Panc1 (cell line): ENCODE data around the gene MAP2K3. TPM values are rescaled to one million over a fixed set of nuclear protein-coding genes. Genes with fewer than 3 reads are reported as not detected.

ENCODE experiments used
- ATAC-seq: fragments of 200-7000 bp; cut with Tn5 transposase; 2 replicates; pipeline ENCODE4 v1.9.1; 2020; ENCODE audit warnings: mild to moderate bottlenecking, moderate library complexity
- BruUV-seq: library from RNA; stranded (reverse); fragments of 400-500 nt; replicated peaks from 2 replicates; lab custom pipeline; 2021; lab: Mats Ljungman, UMichigan
- CTCF ChIA-PET: fragments of 300-600 bp; sonication (Branson Sonifier 250); formaldehyde crosslinking; loops from one replicate; lab custom pipeline; 2022; ENCODE audit warnings: antibody characterized with exemption; lab: Charles Lee
- POLR2A ChIA-PET: fragments of 300-600 bp; sonication (Branson Sonifier 250); formaldehyde crosslinking; loops from one replicate; lab custom pipeline; 2022; ENCODE audit warnings: antibody characterized with exemption; lab: Charles Lee
- DNase-seq: peaks from one replicate; pipeline ENCODE4 v3.0.0-alpha.2; 2010; ENCODE audit warnings: low read depth, low spot score
- H3K27ac ChIP-seq: 2 replicates; pipeline ENCODE4 v1.5.1; 2011; ENCODE audit warnings: mild to moderate bottlenecking, low read length, inconsistent platforms
- H3K27me3 ChIP-seq: fragments of 200-500 bp; sonication (Bioruptor generic); 2 replicates; pipeline ENCODE4 v1.6.0; 2014; ENCODE audit warnings: low read length, inconsistent platforms; ENCODE audit not compliant: control insufficient read depth, insufficient read depth
- H3K36me3 ChIP-seq: fragments of 200-500 bp; sonication (Bioruptor generic); 2 replicates; pipeline ENCODE4 v1.5.1; 2014; ENCODE audit warnings: inconsistent platforms, mild to moderate bottlenecking, low read length, moderate library complexity; ENCODE audit not compliant: control insufficient read depth, insufficient read depth
- H3K4me1 ChIP-seq: 2 replicates; pipeline ENCODE4 v1.5.1; 2011; ENCODE audit warnings: inconsistent platforms, mild to moderate bottlenecking, low read length, moderate library complexity; ENCODE audit not compliant: control insufficient read depth, insufficient read depth
- H3K4me3 ChIP-seq, 2 experiments: 2 replicates each; pipeline ENCODE4 v1.5.1; 2011 to 2012; ENCODE audit warnings: low read depth in 2 of 2, low read length in 2 of 2, mild to moderate bottlenecking in 2 of 2, inconsistent platforms in 1 of 2, moderate library complexity in 1 of 2
- H3K9me3 ChIP-seq: fragments of 200-500 bp; sonication (Bioruptor generic); 2 replicates; pipeline ENCODE4 v1.5.1; 2014; ENCODE audit warnings: low read depth, mild to moderate bottlenecking, inconsistent platforms, low read length, moderate library complexity; ENCODE audit not compliant: control insufficient read depth, insufficient read depth
- CTCF ChIP-seq: fragments of 450-650 bp; IDR thresholded peaks from 2 replicates; pipeline ENCODE4 v1.5.1; 2017; ENCODE audit warnings: mild to moderate bottlenecking
- POLR2AphosphoS5 ChIP-seq: IDR thresholded peaks from 2 replicates; pipeline ENCODE4 v1.6.1; 2012; ENCODE audit warnings: mild to moderate bottlenecking, low read depth, low read length, moderate library complexity
- REST ChIP-seq, 2 experiments: IDR thresholded peaks; 2 replicates each; pipeline ENCODE4 v1.6.1; 2011 to 2012; ENCODE audit warnings: low read depth in 2 of 2, control low read depth in 1 of 2, low read length in 1 of 2, mild to moderate bottlenecking in 1 of 2, moderate library complexity in 1 of 2; ENCODE audit not compliant: insufficient read depth in 1 of 2
- SIN3A ChIP-seq: IDR thresholded peaks from 2 replicates; pipeline ENCODE4 v1.6.1; 2012; ENCODE audit warnings: low read depth, mild to moderate bottlenecking, low read length, moderate library complexity, borderline replicate concordance; ENCODE audit not compliant: insufficient read depth
- TCF7L2 ChIP-seq: IDR thresholded peaks from 2 replicates; pipeline ENCODE4 v1.6.1; 2011; ENCODE audit warnings: mild to moderate bottlenecking, low read depth, low read length, inconsistent platforms
- in situ Hi-C: cut with HindIII; loops from 2 replicates; pipeline ENCODE4 v1.10.0; 2016; ENCODE audit warnings: low sequenced_read_pairs, low pct_unique_long_range_greater_than_20kb
- intact Hi-C: fragments of 100-400 bp; cut with micrococcal nuclease; formaldehyde crosslinking; loops from one replicate; pipeline ENCODE4 v1.10.0; 2022; ENCODE audit not compliant: unreplicated experiment
- total RNA-seq: library from RNA; stranded (reverse); gene quantifications from one replicate; pipeline ENCODE4 v1.2.1, GENCODE V29; 2021; ENCODE audit not compliant: unreplicated experiment

MAP2K3 gene
- total RNA-seq, 1 experiment from 2014 or later, result 44.4 TPM

GRCh38 chr17:21294321-21295035 is 10.0 kb downstream of the MAP2K3 start:
- no peak overlapping the region for H3K4me3 ChIP-seq
- no peaks in the 10 kb centered on the region for H3K27me3 ChIP-seq
- ChIA-PET CTCF (no interaction called here), POLR2A (no interaction called here)
- no TSS peak for BruUV-seq
- H3K36me3 ChIP-seq, result no peaks in the 10 kb centered on the region
- intact Hi-C loops, result no loop called here
- TF ChIP-seq TCF7L2 (no peak), POLR2AphosphoS5 (no peak), CTCF (no peak), SIN3A (no peak), REST (IDR thresholded peaks at IDR 0.05; ENCODE audit: insufficient read depth in 1 of 2, low read depth in 2 of 2, low read length in 1 of 2) (no peak)
- H3K4me1 ChIP-seq, result peaks cover 13% of the 10 kb centered on the region
- DNase-seq (no peak), ATAC-seq (no peak)
- in situ Hi-C loops, result no loop called here
- no peak overlapping the region for H3K27ac ChIP-seq
- no peaks in the 10 kb centered on the region for H3K9me3 ChIP-seq

- ChIA-PET CTCF (no interaction called here), POLR2A (no interaction called here)
- Histone ChIP-seq H3K27ac (no peak overlapping the region), H3K27me3 (no peaks in the 10 kb centered on the region), H3K4me3 (no peak overlapping the region), H3K36me3 (no peaks in the 10 kb centered on the region), H3K4me1 (peaks cover 6% of the 10 kb centered on the region; the same call in 1 of the 2 replicates), H3K9me3 (no peaks in the 10 kb centered on the region)
- no TSS peak for BruUV-seq
- no peak for ATAC-seq
- intact Hi-C loops (no loop called here), in situ Hi-C loops (no loop called here)
- no peak for DNase-seq
- TF ChIP-seq SIN3A (no peak), TCF7L2 (no peak), REST (IDR thresholded peaks at IDR 0.05; ENCODE audit: insufficient read depth in 1 of 2, low read depth in 2 of 2, low read length in 1 of 2) (no peak), CTCF (no peak), POLR2AphosphoS5 (no peak)
Measured at GRCh38 chr17:21295036-21295952, 10.8 kb downstream of the MAP2K3 start.
